ENCODE data around the gene ERBB4. TPM values are rescaled to one million over a fixed set of nuclear protein-coding genes. Genes with fewer than 3 reads are reported as not detected.

Gene ERBB4
- total RNA-seq, 4 donors from 2014 or later: 0.26 to 13.3 (median 2.4) TPM

DNA sequence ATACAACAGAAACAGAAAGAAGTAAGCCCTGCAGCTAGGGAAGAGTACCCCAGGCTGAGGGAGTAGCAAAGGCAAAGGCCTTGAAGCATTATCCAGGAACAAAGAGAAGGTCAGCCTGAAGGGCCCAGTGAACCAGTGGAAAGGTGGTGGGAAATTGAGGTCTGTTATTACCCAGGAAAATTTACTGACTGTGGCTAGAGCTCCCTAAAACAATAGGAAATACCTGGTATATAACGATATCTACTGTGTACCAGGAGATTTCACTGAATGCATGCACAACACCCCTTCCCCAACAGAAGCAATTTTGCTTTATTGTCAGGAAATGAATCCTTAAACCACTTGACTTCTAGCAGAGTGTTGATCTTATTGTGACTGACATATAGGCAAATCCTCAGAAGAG is 365.3 kb downstream of the ERBB4 start:
- DNase-seq: no peak
- Histone ChIP-seq H3K4me3 (no peak overlapping the region), H3K9me3 (no peaks in the 10 kb centered on the region), H3K36me3 (no peaks in the 10 kb centered on the region), H3K4me1 (no peaks in the 10 kb centered on the region), H3K27me3 (no peaks in the 10 kb centered on the region), H3K27ac (no peak overlapping the region)
- intact Hi-C loops (cut with DNase I; ENCODE audit: low total_unique reads): no loop called here
- TF ChIP-seq, protein P1, sequence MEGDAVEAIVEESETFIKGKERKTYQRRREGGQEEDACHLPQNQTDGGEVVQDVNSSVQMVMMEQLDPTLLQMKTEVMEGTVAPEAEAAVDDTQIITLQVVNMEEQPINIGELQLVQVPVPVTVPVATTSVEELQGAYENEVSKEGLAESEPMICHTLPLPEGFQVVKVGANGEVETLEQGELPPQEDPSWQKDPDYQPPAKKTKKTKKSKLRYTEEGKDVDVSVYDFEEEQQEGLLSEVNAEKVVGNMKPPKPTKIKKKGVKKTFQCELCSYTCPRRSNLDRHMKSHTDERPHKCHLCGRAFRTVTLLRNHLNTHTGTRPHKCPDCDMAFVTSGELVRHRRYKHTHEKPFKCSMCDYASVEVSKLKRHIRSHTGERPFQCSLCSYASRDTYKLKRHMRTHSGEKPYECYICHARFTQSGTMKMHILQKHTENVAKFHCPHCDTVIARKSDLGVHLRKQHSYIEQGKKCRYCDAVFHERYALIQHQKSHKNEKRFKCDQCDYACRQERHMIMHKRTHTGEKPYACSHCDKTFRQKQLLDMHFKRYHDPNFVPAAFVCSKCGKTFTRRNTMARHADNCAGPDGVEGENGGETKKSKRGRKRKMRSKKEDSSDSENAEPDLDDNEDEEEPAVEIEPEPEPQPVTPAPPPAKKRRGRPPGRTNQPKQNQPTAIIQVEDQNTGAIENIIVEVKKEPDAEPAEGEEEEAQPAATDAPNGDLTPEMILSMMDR (IDR thresholded peaks at IDR 0.05): no peak
- TF ChIP-seq POLR2A (IDR thresholded peaks at IDR 0.05): no peak

- no peak for TF ChIP-seq POLR2A (IDR thresholded peaks at IDR 0.05)
- TF ChIP-seq, protein P1 (IDR thresholded peaks at IDR 0.05): no peak
- no peaks in the 10 kb centered on the region for H3K27me3 ChIP-seq
- intact Hi-C loops (cut with DNase I; ENCODE audit: low total_unique reads): no loop called here
- no peaks in the 10 kb centered on the region for H3K4me1 ChIP-seq
- no peak overlapping the region for H3K4me3 ChIP-seq
- H3K9me3 ChIP-seq: no peaks in the 10 kb centered on the region
- no peaks in the 10 kb centered on the region for H3K36me3 ChIP-seq
- no peak overlapping the region for H3K27ac ChIP-seq
- no peak for DNase-seq
Observed at GRCh38 chr2:212170382-212170781, 368.2 kb downstream of the ERBB4 start.

- intact Hi-C loops (cut with DNase I; ENCODE audit: low total_unique reads): no loop called here
- no peaks in the 10 kb centered on the region for H3K36me3 ChIP-seq
- no peak overlapping the region for H3K4me3 ChIP-seq
- TF ChIP-seq POLR2A (IDR thresholded peaks at IDR 0.05): no peak
- TF ChIP-seq, protein P1 (IDR thresholded peaks at IDR 0.05): no peak
- H3K27ac ChIP-seq: no peak overlapping the region
- H3K4me1 ChIP-seq: no peaks in the 10 kb centered on the region
- no peak for DNase-seq
- no peaks in the 10 kb centered on the region for H3K27me3 ChIP-seq
- H3K9me3 ChIP-seq: no peaks in the 10 kb centered on the region
Observed at GRCh38 chr2:212158081-212158480, 380.5 kb downstream of the ERBB4 start.

DNA sequence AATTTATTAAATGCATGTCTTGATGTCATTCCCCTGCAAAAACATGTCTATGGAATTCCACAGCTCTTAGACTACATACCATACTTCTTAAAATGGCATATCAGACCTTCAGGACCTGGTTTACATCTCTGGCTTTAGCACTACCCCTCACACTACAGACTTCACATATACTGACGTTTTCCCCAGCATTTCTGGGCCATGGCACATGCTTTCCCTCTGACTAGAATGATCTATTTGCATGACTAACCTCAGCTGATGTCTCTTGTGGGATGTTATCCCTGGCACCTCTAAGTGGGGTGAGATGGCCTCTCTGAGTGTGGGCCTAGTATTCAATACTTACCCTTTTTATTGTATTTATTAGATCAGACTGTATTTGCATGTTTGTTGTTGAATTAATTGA is 381.6 kb downstream of the ERBB4 start:
- Histone ChIP-seq H3K4me1 (no peaks in the 10 kb centered on the region), H3K36me3 (no peaks in the 10 kb centered on the region), H3K27ac (no peak overlapping the region), H3K27me3 (no peaks in the 10 kb centered on the region), H3K4me3 (no peak overlapping the region), H3K9me3 (no peaks in the 10 kb centered on the region)
- no peak for TF ChIP-seq POLR2A (IDR thresholded peaks at IDR 0.05)
- intact Hi-C loops (cut with DNase I; ENCODE audit: low total_unique reads): no loop called here
- no peak for DNase-seq

DNA sequence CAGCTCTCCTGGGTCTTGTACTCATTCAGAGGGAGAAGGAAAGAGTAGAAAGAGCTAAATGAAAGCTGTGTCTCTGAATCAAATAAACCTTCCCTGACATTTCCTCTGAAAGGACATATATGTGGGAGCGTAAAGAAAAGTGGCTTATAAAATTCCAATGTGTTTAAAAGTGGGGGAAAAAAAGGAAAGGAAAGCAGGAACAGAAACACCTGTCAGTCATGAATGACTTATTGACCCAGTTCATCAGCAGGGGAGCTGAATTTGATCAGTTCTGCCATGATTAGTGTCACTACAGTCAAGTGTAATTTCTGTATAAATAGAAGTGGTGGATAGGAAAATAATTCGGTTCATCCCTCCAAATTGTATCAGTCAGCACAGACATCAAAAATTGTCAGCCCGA is 382.5 kb downstream of the ERBB4 start:
- intact Hi-C loops (cut with DNase I; ENCODE audit: low total_unique reads): no loop called here
- DNase-seq: no peak
- TF ChIP-seq, protein P1 (IDR thresholded peaks at IDR 0.05): no peak
- TF ChIP-seq POLR2A (IDR thresholded peaks at IDR 0.05): no peak
- no peaks in the 10 kb centered on the region for H3K9me3 ChIP-seq
- H3K4me3 ChIP-seq: no peak overlapping the region
- no peak overlapping the region for H3K27ac ChIP-seq
- no peaks in the 10 kb centered on the region for H3K27me3 ChIP-seq
- H3K36me3 ChIP-seq: no peaks in the 10 kb centered on the region
- H3K4me1 ChIP-seq: no peaks in the 10 kb centered on the region

DNA sequence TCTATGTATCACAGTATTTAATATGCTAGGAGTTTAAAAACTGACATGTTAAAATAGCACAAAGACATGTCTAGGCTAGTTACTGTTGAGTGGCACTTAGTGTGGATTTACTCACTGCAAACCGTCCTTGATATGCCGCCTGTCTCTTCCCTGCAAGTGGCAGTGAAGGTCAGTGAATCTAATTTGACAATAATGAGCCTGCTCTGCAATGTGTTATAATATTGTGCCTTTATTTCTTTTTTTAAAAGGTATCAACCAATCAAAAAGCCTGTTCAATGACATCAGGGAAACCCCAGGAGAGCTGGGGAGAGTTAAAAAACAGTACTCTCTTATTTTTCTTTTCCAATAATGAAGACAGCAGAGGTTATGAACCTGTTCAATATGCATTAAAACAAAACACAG is 384.1 kb downstream of the ERBB4 start:
- no peaks in the 10 kb centered on the region for H3K9me3 ChIP-seq
- no peak overlapping the region for H3K4me3 ChIP-seq
- no peak for DNase-seq
- H3K27me3 ChIP-seq: no peaks in the 10 kb centered on the region
- no peaks in the 10 kb centered on the region for H3K36me3 ChIP-seq
- no peak overlapping the region for H3K27ac ChIP-seq
- TF ChIP-seq POLR2A (IDR thresholded peaks at IDR 0.05): no peak
- TF ChIP-seq, protein P1 (IDR thresholded peaks at IDR 0.05): no peak
- H3K4me1 ChIP-seq: no peaks in the 10 kb centered on the region
- intact Hi-C loops (cut with DNase I; ENCODE audit: low total_unique reads): no loop called here

All from uterus (tissue), 4 donors.